WTC11 (cell line): Measurements from ENCODE around the gene TMEM271.

Source experiments
- ESRRA ChIP-seq: sonication (generic); formaldehyde crosslinking; IDR thresholded peaks from 2 replicates; pipeline ENCODE4 v1.8.1; 2022; ENCODE audit warnings: mild to moderate bottlenecking, missing genetic modification reagents, borderline replicate concordance
- MAX ChIP-seq: sonication (generic); formaldehyde crosslinking; IDR thresholded peaks from 2 replicates; pipeline ENCODE4 v1.8.0; 2022; ENCODE audit warnings: mild to moderate bottlenecking, missing genetic modification reagents
- SMAD3 ChIP-seq: sonication (generic); formaldehyde crosslinking; IDR thresholded peaks from 2 replicates; pipeline ENCODE4 v1.8.0; 2022; ENCODE audit warnings: missing genetic modification reagents, mild to moderate bottlenecking, borderline replicate concordance
- ZBTB21 ChIP-seq: sonication (generic); formaldehyde crosslinking; IDR thresholded peaks from 2 replicates; pipeline ENCODE4 v1.8.1; 2023; ENCODE audit warnings: mild to moderate bottlenecking, missing genetic modification reagents, borderline replicate concordance
- ZNF263 ChIP-seq: sonication (generic); formaldehyde crosslinking; IDR thresholded peaks from 2 replicates; pipeline ENCODE4 v1.8.1; 2022; ENCODE audit warnings: low read depth, mild to moderate bottlenecking, moderate library complexity, missing genetic modification reagents
- ZNF396 ChIP-seq: fragments of 250-450 bp; sonication (Bioruptor Pico); IDR thresholded peaks from 2 replicates; pipeline ENCODE4 v1.8.0; 2021; ENCODE audit warnings: mild to moderate bottlenecking, moderate library complexity, borderline replicate concordance
- ZNF416 ChIP-seq: fragments of 250-450 bp; sonication (Bioruptor Pico); IDR thresholded peaks from 2 replicates; pipeline ENCODE4 v1.9.0; 2021; ENCODE audit warnings: mild to moderate bottlenecking, inconsistent platforms
- ZNF425 ChIP-seq: fragments of 250-450 bp; sonication (Bioruptor Pico); conservative IDR thresholded peaks from 2 replicates; pipeline ENCODE4 v1.9.0; 2021; ENCODE audit warnings: mild to moderate bottlenecking
- TF ChIP-seq, protein P1 (sequence below): fragments of 200-600 bp; IDR thresholded peaks from 2 replicates; pipeline ENCODE4 v1.8.0; 2022; ENCODE audit warnings: antibody characterized with exemption
- TF ChIP-seq, protein P2 (sequence below): sonication (generic); formaldehyde crosslinking; IDR thresholded peaks from 2 replicates; pipeline ENCODE4 v1.8.0; 2022; ENCODE audit warnings: mild to moderate bottlenecking, missing genetic modification reagents

DNA sequence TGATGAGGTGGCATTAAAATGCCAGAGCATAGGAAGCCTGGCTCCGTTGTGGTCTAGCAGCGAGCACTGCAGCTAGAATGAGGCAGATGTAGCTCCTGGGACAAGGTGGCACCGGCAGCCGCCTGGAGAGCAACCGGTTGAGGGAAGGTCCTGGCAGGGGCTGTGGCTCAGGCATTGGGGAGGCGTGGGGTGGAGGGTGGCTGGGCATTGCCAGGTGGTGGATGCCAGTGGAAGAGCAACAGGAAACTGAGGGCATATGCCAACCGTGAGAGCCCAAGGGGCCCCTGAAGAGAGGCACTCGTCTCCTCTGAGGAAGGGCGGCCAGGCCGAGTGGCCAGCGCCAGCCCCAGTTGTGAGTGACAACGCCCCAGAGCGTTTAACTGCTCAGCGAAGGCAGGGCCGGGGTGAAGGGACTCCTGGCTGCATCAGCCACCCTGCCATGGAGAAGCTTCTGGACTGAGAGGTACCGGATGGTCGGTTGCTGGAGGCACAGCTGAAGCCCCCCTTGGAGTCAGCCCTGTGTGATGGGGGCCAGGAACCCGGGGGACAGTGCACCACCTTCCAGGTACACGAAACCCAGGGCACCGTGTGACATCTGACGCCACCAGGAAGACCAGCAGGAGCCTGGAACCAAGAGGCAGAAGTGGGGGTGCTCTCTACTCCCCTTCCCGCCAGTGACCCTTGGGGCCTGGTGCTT lies 36.1 kb upstream of the TMEM271 start:
- TF ChIP-seq, protein P1, sequence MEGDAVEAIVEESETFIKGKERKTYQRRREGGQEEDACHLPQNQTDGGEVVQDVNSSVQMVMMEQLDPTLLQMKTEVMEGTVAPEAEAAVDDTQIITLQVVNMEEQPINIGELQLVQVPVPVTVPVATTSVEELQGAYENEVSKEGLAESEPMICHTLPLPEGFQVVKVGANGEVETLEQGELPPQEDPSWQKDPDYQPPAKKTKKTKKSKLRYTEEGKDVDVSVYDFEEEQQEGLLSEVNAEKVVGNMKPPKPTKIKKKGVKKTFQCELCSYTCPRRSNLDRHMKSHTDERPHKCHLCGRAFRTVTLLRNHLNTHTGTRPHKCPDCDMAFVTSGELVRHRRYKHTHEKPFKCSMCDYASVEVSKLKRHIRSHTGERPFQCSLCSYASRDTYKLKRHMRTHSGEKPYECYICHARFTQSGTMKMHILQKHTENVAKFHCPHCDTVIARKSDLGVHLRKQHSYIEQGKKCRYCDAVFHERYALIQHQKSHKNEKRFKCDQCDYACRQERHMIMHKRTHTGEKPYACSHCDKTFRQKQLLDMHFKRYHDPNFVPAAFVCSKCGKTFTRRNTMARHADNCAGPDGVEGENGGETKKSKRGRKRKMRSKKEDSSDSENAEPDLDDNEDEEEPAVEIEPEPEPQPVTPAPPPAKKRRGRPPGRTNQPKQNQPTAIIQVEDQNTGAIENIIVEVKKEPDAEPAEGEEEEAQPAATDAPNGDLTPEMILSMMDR = no peak
- TF ChIP-seq SMAD3 (CRISPR knock-in tag) (no peak), ZNF425 (no peak), ZBTB21 (no peak), ESRRA (no peak), ZNF396 (no peak), MAX (CRISPR knock-in tag) (no peak), ZNF263 (CRISPR knock-in tag) (no peak), ZNF416 (no peak)
- TF ChIP-seq, protein P2, sequence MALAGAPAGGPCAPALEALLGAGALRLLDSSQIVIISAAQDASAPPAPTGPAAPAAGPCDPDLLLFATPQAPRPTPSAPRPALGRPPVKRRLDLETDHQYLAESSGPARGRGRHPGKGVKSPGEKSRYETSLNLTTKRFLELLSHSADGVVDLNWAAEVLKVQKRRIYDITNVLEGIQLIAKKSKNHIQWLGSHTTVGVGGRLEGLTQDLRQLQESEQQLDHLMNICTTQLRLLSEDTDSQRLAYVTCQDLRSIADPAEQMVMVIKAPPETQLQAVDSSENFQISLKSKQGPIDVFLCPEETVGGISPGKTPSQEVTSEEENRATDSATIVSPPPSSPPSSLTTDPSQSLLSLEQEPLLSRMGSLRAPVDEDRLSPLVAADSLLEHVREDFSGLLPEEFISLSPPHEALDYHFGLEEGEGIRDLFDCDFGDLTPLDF (CRISPR knock-in tag) = no peak
